Mucosa of stomach (tissue), 1 donor: ENCODE measurements around the gene STX11.

ENCODE experiments used
- H3K27me3 ChIP-seq: one replicate; pipeline ENCODE4 v1.7.0; 2013; ENCODE audit warnings: mild to moderate bottlenecking, low read length; ENCODE audit not compliant: control insufficient read depth, insufficient read depth
- H3K36me3 ChIP-seq: one replicate; pipeline ENCODE4 v1.7.0; 2013; ENCODE audit warnings: low read length; ENCODE audit not compliant: control insufficient read depth, insufficient read depth
- H3K4me1 ChIP-seq: one replicate; pipeline ENCODE4 v1.7.0; 2013; ENCODE audit warnings: mild to moderate bottlenecking, low read length; ENCODE audit not compliant: control insufficient read depth, insufficient read depth
- H3K4me3 ChIP-seq: one replicate; pipeline ENCODE4 v1.7.0; 2013; ENCODE audit warnings: low read length
- H3K9ac ChIP-seq: one replicate; pipeline ENCODE4 v1.7.0; 2013; ENCODE audit warnings: mild to moderate bottlenecking, low read length, moderate library complexity
- H3K9me3 ChIP-seq: one replicate; pipeline ENCODE4 v1.7.0; 2013; ENCODE audit warnings: mild to moderate bottlenecking, low read length, moderate library complexity; ENCODE audit not compliant: control insufficient read depth
- donor health status: Pancreatic carcinoma.

The STX11 gene

GRCh38 chr6:144219056-144219685 lies 68.9 kb downstream of the STX11 start:
- no peaks in the 10 kb centered on the region for H3K9me3 ChIP-seq
- no peak overlapping the region for H3K9ac ChIP-seq
- H3K36me3 ChIP-seq, result no peaks in the 10 kb centered on the region
- peaks cover 9% of the 10 kb centered on the region for H3K4me1 ChIP-seq
- H3K27me3 ChIP-seq, result no peaks in the 10 kb centered on the region
- no peak overlapping the region for H3K4me3 ChIP-seq

GRCh38 chr6:144220031-144220790 lies 69.9 kb downstream of the STX11 start:
- Histone ChIP-seq H3K9me3 (no peaks in the 10 kb centered on the region), H3K4me1 (peaks cover 5% of the 10 kb centered on the region), H3K36me3 (no peaks in the 10 kb centered on the region), H3K9ac (no peak overlapping the region), H3K4me3 (no peak overlapping the region), H3K27me3 (no peaks in the 10 kb centered on the region)

GRCh38 chr6:144223686-144224085 lies 73.4 kb downstream of the STX11 start:
- H3K4me3 ChIP-seq, result no peak overlapping the region
- H3K9ac ChIP-seq, result no peak overlapping the region
- no peaks in the 10 kb centered on the region for H3K27me3 ChIP-seq
- no peaks in the 10 kb centered on the region for H3K4me1 ChIP-seq
- no peaks in the 10 kb centered on the region for H3K36me3 ChIP-seq
- no peaks in the 10 kb centered on the region for H3K9me3 ChIP-seq

- Histone ChIP-seq H3K4me1 (no peaks in the 10 kb centered on the region), H3K36me3 (no peaks in the 10 kb centered on the region), H3K9ac (no peak overlapping the region), H3K27me3 (no peaks in the 10 kb centered on the region), H3K9me3 (no peaks in the 10 kb centered on the region), H3K4me3 (no peak overlapping the region)
Measured at GRCh38 chr6:144231721-144232120, 81.4 kb downstream of the STX11 start.

GRCh38 chr6:144232176-144232831 lies 82.0 kb downstream of the STX11 start:
- H3K36me3 ChIP-seq, result no peaks in the 10 kb centered on the region
- no peaks in the 10 kb centered on the region for H3K9me3 ChIP-seq
- no peaks in the 10 kb centered on the region for H3K27me3 ChIP-seq
- H3K4me1 ChIP-seq, result no peaks in the 10 kb centered on the region
- H3K4me3 ChIP-seq, result no peak overlapping the region
- no peak overlapping the region for H3K9ac ChIP-seq

GRCh38 chr6:144232832-144233230 lies 82.5 kb downstream of the STX11 start:
- Histone ChIP-seq H3K36me3 (no peaks in the 10 kb centered on the region), H3K9ac (no peak overlapping the region), H3K27me3 (no peaks in the 10 kb centered on the region), H3K9me3 (no peaks in the 10 kb centered on the region), H3K4me3 (no peak overlapping the region), H3K4me1 (no peaks in the 10 kb centered on the region)

- no peaks in the 10 kb centered on the region for H3K4me1 ChIP-seq
Measured at GRCh38 chr6:144234399-144234798, 84.1 kb downstream of the STX11 start.

GRCh38 chr6:144234935-144235334 lies 84.6 kb downstream of the STX11 start:
- Histone ChIP-seq H3K27me3 (no peaks in the 10 kb centered on the region), H3K9ac (no peak overlapping the region), H3K9me3 (no peaks in the 10 kb centered on the region), H3K36me3 (no peaks in the 10 kb centered on the region), H3K4me3 (no peak overlapping the region), H3K4me1 (no peaks in the 10 kb centered on the region)

More at GRCh38 chr6:144234399-144234798, 84.1 kb downstream of the STX11 start:
- Histone ChIP-seq H3K4me3 (no peak overlapping the region), H3K36me3 (no peaks in the 10 kb centered on the region), H3K9ac (no peak overlapping the region), H3K9me3 (no peaks in the 10 kb centered on the region), H3K27me3 (no peaks in the 10 kb centered on the region)
